ENCODE data around the gene ZNF512. TPM values are rescaled to one million over a fixed set of nuclear protein-coding genes. Genes with fewer than 3 reads are reported as not detected.

ZNF512 gene
- total RNA-seq, 2 donors from 2014 or later, result 11.9 to 63.3 TPM

GRCh38 chr2:27663285-27664153 is 80.7 kb downstream of the ZNF512 start, which contains the start of the genes SLC4A1AP and SUPT7L:
SLC4A1AP (plus strand) TSS chr2:27663889; CDS start chr2:27663915, 26 bp downstream.
SUPT7L (minus strand) TSS chr2:27663614; CDS start chr2:27662192, 1,422 bp downstream.
- ATAC-seq, result peak; percentile 82
- WGBS, 2 donors, result 0 to 1% methylated on average over 39 to 56 of the region's 56 CpGs
- peaks cover 26% of the 10 kb centered on the region for H3K4me1 ChIP-seq

DNA sequence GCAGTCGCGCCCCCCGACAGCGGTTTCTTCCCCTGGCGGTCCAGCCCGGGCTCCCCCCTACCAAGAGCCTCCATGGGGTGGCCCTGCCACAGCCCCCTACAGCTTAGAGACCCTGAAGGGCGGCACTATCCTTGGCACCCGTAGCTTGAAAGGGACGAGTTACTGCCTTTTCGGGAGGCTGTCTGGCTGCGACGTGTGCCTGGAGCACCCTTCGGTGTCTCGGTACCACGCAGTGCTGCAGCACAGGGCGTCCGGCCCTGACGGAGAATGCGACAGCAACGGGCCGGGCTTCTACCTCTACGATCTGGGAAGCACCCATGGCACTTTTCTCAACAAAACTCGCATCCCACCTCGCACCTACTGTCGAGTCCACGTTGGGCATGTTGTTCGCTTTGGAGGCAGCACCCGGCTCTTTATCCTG is 81.3 kb downstream of the ZNF512 start:
- TF ChIP-seq POLR2A (IDR thresholded peaks at IDR 0.05), result no peak
- TF ChIP-seq, protein P1, sequence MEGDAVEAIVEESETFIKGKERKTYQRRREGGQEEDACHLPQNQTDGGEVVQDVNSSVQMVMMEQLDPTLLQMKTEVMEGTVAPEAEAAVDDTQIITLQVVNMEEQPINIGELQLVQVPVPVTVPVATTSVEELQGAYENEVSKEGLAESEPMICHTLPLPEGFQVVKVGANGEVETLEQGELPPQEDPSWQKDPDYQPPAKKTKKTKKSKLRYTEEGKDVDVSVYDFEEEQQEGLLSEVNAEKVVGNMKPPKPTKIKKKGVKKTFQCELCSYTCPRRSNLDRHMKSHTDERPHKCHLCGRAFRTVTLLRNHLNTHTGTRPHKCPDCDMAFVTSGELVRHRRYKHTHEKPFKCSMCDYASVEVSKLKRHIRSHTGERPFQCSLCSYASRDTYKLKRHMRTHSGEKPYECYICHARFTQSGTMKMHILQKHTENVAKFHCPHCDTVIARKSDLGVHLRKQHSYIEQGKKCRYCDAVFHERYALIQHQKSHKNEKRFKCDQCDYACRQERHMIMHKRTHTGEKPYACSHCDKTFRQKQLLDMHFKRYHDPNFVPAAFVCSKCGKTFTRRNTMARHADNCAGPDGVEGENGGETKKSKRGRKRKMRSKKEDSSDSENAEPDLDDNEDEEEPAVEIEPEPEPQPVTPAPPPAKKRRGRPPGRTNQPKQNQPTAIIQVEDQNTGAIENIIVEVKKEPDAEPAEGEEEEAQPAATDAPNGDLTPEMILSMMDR (IDR thresholded peaks at IDR 0.05), result no peak
- intact Hi-C loops (cut with DNase I), result no loop called here
- no peak for DNase-seq
- no peak for ATAC-seq
- Histone ChIP-seq H3K9me3 (no peaks in the 10 kb centered on the region), H3K4me3 (peak overlapping the region; percentile 74 to 87), H3K27ac (peak overlapping the region; percentile 87 to 89 (median 88)), H3K36me3 (replicated peaks in 1 of 2; ENCODE audit: insufficient read depth in 1 of 2, low read depth in 2 of 2) (peaks cover 5 to 20% of the 10 kb centered on the region in 2 donors), H3K4me1 (peaks cover 23% of the 10 kb centered on the region), H3K27me3 (no peaks in the 10 kb centered on the region)
- 2% methylated on average over 7 to 28 of the region's 28 CpGs for WGBS, 2 donors

More at GRCh38 chr2:27663285-27664153, 80.7 kb downstream of the ZNF512 start, which contains the start of the genes SLC4A1AP and SUPT7L:
- Histone ChIP-seq H3K27me3 (no peaks in the 10 kb centered on the region), H3K9me3 (no peaks in the 10 kb centered on the region), H3K36me3 (replicated peaks in 1 of 2; ENCODE audit: insufficient read depth in 1 of 2, low read depth in 2 of 2) (peaks cover 3 to 13% of the 10 kb centered on the region in 2 donors), H3K27ac (peak within 1 kb of the TSS; percentile 87 to 89 (median 88)), H3K4me3 (peak within 1 kb of the TSS; percentile 74 to 87)
- peak in 2 of 3 donors; percentile 40 to 55 for TF ChIP-seq POLR2A (IDR thresholded peaks at IDR 0.05)
- TF ChIP-seq, protein P1 (IDR thresholded peaks at IDR 0.05), result peak in 1 of 7 experiments; percentile 11
- intact Hi-C loops (cut with DNase I), result no loop called here
- DNase-seq, result peak; percentile 66 to 80 (median 72)

- Histone ChIP-seq H3K27me3 (no peaks in the 10 kb centered on the region), H3K9me3 (no peaks in the 10 kb centered on the region), H3K36me3 (replicated peaks in 1 of 2; ENCODE audit: insufficient read depth in 1 of 2, low read depth in 2 of 2) (peaks cover 9 to 19% of the 10 kb centered on the region in 2 donors), H3K4me1 (peaks cover 21% of the 10 kb centered on the region), H3K27ac (no peak overlapping the region), H3K4me3 (peak overlapping the region in 1 of 2 donors; percentile 87)
- ATAC-seq (no peak), DNase-seq (no peak)
- 65 to 67% methylated on average over 16 of the region's 16 CpGs for WGBS, 2 donors
- TF ChIP-seq, protein P1 (IDR thresholded peaks at IDR 0.05), result no peak
- no peak for TF ChIP-seq POLR2A (IDR thresholded peaks at IDR 0.05)
- intact Hi-C loops (cut with DNase I), result no loop called here
Measured at GRCh38 chr2:27664622-27665363, 82.0 kb downstream of the ZNF512 start.

- H3K4me1 ChIP-seq, result peaks cover 16% of the 10 kb centered on the region
- no peaks in the 10 kb centered on the region for H3K27me3 ChIP-seq
- intact Hi-C loops (cut with DNase I), result no loop called here
- 54 to 78% methylated on average over 1 of the region's 1 CpG for WGBS, 2 donors
- ATAC-seq, result no peak
- no peak for DNase-seq
- H3K4me3 ChIP-seq, result no peak overlapping the region
- no peaks in the 10 kb centered on the region for H3K9me3 ChIP-seq
- no peak for TF ChIP-seq POLR2A (IDR thresholded peaks at IDR 0.05)
- TF ChIP-seq, protein P1 (IDR thresholded peaks at IDR 0.05), result no peak
- no peak overlapping the region for H3K27ac ChIP-seq
- peaks cover 9 to 16% of the 10 kb centered on the region in 2 donors for H3K36me3 ChIP-seq (replicated peaks in 1 of 2; ENCODE audit: insufficient read depth in 1 of 2, low read depth in 2 of 2)
Measured at GRCh38 chr2:27667446-27667845, 84.6 kb downstream of the ZNF512 start.
